NCI-H146 (cell line): ENCODE data around the gene STAT6.
"Not testable (repeated sequence)": the region's sequence is repeated elsewhere in the genome, so short reads cannot be mapped to it uniquely, and the experiment has no call there.

Experiments
- DNase-seq: peaks from one replicate; lab custom pipeline; 2025; lab: John Stamatoyannopoulos, UW

The STAT6 gene

DNA sequence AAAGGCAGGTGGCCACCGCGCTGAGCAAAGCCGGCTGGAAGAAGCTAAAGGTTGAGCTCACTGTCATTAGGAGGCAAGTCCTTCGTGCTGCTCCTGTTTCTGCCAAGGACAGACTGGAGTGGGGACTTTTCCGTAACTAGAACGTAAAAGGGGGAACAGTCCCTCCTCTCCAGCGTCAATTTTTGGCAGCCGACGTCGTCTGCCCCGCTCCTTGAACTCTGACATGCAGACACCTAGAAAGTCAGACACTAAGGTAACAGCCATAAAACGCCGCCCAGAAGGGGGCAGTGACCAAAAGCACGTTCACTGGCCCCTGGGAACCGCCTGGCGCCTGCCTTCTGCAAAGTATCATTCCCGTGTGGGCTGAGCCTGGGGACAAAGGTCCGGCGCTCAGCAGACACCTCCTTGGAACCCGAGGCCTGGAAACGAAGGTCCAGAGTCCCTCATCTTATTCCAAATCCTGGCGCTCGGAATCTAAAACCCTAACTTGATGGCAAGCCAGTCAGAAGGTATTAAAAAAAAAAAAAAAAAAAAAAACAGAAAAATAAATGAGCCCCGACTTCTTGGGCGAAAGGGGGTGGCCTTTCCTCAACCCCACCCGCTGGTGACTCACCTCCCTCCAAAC, 16.1 kb upstream of the STAT6 start:
- peak; percentile 67 for DNase-seq

DNA sequence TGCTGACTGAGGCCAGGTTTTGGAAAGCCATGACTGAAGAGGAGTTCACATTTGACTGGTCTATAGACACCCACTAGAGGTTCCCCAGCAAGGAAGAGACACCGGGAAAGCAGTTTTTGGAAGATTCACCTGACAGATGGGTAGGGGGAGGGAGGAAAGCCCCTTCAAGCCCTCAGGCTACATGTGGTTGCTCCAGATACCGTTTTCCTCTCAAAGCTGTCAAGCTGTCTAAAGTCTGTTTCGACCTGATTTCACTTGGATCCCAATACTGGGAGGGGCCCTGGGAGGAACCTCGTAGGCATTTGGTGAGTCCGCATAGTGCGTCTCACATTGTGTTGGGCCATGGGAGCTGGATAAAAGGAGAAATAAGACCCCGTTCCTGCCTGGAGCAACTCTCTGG, 15.4 kb upstream of the STAT6 start:
- DNase-seq, result no peak

DNA sequence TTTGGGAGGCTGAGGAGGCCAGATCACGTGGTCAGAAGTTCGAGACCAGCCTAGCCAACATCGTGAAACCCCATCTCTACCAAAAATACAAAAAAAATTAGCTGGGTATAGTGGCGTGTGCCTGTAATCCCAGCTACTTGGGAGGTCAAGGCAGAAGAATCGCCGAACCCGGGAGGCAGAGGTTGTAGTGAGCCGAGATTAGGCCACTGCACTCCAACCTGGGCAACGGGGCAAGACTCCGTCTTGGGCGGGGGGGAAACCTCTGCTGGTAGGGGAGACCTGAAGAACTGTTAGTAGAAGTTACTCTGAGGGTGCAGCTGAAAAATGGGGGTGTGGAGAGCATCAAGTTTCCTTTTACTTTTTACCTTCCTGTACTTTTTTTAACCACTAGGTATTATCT, 14.9 kb upstream of the STAT6 start:
- no peak for DNase-seq

DNA sequence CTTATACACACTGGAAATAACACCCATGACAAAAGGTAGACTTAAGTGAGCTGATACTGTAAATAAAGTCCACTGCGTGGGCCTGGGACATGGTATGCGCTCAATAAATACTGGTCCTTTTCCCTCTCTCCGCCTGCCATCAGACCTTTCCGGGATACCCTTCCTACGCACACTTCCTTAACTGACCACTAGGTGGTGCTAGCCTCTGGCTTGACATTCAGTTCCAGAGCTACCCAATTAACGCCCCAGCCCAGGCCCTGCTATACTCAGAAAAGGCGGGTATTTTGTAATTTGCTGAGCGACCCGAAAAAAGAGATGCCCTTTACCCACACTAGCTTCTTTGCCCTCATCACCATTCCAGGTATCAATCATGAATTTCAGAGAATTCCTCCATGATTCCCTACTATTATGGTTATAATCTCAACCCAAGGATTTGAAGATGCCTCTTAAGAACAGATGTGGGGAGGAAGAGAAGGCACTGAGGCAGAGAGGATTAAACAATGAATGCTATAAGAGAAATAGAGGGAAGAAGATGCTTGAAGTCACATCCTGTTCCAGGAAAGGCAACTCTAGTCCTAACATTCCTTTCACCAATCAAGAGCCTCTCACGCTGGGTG, 13.2 kb upstream of the STAT6 start:
- peak; percentile 73 for DNase-seq

DNA sequence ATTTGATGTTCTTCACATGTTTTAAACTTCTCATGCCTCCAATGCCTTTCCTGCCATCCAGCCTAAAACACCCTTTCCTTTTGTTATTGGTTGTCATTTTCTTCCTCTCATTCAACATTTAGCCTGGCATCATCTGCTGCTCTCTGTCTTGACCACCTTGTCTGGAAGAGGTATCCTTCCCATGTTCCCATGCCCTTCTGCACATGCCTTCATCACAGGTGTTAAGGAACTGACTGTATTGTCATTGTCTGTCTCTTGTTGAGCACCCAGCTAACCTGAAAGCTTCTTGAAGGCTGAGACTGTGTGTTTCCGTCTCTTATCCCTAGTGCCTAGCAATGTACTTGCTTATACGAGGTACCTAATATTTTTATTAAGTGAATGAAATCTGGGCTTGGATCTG, 12.7 kb upstream of the STAT6 start:
- DNase-seq, result no peak

DNA sequence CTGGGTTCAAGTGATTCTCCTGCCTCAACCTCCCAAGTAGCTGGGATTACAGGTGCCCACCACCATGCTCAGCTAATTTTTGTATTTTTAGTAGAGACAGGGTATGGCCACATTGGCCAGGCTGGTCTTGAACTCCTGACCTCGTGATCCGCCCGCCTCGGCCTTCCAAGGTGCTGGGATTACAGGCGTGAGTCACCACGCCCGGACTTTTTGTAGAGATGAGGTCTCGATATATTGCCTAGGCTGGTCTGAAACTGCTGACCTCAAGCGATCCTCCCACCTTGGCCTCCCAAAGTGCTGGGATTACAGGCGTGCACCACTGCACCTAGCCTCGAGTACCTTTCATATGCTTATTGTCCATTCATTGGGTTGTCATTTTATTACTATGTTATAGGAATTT, 9.6 kb upstream of the STAT6 start:
- not testable (repeated sequence) for DNase-seq

DNA sequence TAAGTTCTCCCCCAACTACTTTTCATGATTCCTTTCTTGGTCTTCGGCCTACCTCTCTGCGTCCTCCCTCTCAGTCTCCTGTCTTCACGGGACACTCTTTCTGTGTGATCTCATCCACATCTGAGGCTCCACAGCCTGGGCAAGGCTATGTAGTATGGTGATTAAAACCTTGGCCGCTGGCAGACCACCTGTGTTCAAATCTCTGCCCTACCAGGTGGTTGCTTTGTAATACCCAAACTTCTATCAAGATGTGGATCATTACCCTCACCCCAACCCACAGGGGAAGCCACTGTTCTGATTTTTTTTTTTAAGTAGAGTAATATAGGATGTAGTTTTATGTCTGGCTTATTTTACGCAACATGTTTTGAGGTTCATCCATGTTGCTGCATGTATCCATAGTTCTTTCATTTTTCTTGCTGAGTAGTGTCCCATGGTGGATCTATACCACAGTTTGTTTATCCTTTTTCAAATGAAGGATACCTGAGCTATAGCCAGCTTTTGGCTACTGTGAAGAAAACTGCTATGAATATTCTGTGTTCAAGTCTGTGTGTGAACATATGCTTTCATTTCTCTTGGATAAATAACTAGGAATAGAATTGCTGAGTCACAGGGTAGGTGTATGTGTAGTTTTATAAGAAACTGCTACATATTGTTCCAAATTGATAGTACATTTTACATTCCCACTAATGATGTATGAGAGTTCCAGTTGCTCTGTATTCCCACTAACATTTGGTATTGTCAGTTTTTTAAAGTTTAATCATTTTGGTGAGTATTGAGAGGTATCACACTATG, 8.3 kb upstream of the STAT6 start:
- DNase-seq, result no peak

DNA sequence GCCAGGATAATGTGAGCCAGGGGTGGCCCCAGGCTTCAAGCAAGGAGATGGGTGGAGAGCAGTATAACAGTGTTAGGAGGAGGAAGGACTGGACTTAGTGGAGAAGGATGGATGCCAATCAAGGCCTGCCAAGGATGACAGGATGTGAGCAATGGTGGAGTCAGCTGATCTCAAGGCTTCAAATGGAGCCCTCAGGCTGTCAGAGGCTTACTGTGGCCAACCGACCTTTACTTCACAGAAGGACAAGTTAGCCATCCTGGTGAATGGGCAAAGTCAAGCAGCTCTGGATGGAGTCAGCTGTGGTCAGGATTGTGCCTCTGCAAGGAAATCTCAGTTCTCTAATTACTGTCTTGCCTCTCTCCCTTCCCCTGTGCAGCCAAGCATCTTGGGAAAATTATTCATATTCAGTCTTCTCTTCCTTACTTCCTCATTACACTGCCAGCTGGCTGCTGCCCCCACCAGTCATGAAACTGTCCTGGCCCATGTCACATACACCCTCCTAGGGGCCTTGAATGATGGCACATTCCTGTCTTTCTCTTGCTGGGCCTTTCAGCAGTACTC, 7.6 kb upstream of the STAT6 start:
- DNase-seq, result no peak

DNA sequence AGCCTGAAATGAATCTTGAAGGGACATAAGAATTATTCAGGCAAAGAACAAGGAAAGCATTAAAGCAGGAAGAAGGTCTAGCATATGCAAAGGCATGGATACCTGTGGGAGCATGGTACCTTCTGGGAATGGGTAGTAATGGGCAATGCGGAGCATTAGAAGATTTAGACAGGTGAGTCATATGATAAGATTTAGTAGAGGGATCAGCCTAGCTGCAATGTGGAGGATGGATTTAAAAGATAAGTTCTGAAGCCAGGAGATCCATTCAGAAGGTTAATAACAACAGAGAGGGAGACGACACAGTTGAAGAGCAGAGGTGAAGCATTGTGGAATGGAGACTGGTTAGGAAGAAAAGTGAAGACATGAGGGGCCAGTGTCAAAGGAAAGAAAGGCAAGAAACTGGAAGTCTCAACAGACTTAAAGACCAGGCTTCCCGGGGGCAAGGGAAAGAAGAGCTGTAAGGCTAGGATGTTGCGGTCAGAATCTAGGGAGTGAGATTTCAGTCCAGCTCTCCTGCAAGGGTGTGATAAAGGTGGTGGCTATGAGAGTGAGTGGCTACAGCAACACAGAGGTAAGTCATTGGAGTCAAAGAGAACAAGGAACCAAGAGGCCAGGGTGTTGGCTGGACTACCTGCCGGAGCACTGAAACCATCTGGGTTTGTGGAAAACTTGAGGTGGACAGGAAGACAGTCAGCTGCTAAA, 5.6 kb upstream of the STAT6 start:
- DNase-seq, result no peak

DNA sequence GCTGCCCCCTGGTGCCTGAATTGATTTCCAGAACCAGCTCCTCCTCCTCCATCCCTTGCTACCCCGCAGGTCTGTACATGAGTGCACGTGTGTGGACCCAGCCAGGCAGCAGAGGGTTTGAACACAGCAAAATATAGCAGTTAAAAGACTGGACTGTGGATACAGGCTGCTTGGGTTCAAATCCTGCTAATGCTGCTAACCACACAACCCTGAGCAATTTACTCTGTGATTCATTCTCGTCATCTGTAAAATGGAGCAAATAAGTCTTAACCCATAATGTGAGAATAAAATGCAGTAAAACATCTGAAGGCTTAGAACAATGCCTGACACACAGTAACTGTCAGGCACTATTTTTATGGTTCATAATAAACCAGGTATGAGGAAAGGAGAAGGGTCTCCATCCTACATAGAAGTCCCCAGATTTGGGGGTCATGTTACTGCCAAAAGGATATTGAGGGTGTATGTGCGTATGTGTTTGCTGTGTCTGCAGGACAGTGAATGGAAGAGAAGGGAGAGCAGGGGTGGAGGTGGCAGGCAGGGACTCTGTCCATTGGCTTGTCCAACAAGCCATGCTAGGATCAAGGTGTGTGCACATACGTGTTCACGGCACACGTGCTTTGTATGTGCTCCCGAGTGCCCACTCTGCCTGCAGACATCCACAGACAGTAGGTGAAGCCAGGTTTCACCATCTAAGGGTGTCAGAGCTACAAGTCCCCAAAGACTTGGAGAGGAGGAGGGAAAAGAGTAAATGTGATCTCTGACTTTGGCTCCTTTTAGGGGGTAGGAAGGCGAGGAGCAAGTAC, 1.5 kb upstream of the STAT6 start:
- DNase-seq, result no peak

DNA sequence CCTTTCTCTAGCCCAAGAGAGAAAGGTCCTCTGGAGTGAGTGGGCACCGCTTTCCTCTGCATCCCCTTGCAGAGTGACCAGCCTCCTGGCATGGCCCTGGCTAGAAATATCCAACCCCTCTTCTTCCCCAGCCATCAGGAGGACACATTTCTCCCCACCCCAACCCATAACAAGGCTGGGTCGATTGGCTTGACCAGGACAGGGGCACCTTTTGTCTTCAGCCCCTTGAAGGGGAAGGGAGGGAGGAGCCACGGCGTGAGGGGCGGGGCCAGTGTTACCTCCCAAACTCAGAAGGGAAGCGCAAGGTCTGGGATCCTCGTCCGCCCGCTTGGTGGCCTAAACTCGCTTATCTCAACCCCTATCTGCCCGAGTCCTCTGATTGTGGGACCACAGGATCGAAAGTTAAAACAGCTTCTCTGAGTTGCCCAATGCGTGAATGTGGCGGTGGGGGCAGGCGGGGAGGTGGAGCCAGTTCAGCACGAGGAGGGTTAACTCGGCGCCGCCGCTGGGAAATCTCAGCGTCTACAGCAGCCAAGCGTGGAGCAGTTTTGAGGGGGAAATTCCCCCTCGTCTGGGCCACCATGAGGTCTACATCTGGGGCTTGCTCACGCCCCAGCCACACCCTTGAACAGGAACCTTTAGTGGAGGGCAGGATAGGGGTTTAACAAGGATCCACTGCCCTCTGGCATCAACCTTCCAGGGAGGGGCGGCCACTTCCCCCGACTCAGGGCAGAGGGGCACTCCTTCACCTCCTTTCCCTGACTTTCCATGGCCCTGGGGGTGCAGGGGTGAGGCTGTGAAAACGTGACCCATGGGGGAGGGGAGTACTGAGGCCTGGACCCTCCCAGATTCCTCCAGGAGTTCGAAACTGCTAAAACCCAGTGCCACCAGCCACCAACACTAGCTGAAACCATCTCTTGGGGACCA, 795 bp downstream of the STAT6 start:
- peak; percentile 46 for DNase-seq

DNA sequence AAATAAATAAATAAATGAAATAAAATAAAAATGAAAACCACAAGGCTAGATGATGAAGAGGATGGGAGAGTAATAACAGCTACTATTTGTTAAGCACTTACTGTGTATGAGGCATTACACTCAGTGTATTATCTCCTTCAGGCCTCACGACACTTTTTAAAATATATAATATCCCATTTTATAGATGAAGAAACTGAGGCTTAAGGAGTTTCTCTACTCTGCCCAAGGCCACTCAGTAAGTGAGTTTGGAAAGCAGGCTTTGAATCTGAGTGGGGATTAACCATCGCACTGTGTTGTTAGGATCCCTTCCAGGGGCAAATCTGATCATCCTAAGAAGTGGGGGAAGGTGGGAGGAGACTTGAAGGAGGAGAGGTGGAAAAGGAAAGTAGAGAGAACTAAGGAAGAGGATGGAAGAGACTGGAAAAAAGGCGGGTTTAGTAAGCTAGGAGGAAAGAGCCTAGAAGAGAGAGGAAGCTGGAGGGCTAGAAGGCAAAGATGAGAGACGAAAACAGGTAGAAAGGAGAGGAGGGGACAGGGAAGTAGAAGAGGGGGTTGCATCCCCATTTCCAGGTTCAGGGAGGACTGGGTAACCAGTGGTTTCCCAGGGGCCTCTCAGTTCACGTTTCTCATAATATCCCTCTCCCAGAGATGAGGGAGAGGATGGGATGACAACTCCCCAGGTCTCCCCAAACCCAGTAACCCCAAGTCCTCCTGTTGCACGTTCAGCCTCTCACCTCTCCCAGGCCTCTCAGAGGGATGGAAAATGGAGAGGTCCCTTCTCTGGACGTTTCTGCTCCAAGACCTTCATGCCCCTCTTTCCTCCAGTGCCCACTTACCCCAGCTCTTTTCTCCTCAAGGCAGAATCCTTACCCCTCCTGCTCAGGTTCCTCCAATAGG, 1.7 kb downstream of the STAT6 start:
- no peak for DNase-seq

DNA sequence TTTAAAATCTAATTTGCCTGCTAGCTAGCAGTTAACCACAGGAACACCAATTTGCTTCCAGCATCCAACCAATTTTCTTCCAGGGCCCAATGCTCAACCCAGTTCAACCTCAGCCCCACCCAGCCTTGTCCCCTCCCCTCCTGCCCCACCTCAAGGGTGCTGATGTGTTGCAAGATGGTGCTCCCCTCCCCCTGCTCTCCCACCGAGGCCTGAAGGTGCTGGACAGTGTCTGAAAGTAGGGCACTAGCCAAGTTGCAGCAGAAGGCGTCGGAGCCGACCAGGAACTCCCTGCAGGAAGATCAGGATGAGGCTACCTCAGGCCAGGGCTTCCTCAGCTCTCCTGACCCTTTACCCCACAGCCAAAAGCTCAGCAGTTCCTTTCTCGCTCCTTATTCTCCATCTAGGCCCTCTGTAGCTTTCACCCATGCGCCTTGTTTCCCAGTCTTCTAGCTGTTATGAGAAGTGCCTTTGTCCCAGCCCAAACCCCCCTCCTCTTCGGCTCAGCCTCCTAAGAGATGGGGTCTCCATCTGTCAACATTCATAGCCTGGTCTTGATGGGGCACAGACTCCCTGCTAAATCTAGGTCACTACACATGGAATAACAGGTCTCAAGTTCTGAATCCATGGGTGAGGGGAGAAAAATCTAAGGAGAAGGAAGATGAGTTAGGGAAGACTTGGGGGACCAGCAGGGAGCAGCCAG, 3.6 kb downstream of the STAT6 start:
- no peak for DNase-seq

DNA sequence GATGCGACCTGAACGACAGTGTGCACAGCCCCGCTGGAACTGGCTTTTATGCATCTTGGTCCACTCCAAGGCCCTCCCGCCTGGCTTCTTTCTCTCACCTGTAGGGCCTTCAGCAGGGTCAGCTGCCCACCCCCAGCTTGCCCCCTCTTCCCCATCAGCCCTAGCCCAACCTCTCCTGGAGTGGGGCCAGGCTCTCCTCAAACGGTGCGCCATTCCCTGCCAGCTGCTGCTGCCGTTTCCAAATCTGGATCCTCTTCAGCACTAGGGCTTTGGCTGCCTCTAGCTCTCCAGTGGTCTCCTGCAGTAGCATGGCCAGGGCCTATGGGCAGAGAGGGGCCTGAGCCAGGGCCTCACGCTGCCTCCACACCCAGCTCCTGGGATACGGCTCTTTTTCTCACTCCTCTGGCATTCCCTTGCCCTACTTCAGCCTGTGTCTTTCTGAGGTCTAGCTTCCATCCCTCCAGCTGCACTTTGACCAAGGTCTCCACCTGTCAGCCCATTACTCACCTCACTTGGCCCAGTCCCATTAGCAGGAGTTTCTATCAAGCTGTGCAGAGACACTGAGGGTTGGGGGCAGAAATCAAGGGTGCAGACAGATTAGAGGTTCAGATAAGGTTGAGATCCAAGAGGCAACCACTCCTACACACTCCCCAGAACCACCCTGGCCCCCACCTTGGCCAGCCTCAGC, 5.0 kb downstream of the STAT6 start:
- no peak for DNase-seq

DNA sequence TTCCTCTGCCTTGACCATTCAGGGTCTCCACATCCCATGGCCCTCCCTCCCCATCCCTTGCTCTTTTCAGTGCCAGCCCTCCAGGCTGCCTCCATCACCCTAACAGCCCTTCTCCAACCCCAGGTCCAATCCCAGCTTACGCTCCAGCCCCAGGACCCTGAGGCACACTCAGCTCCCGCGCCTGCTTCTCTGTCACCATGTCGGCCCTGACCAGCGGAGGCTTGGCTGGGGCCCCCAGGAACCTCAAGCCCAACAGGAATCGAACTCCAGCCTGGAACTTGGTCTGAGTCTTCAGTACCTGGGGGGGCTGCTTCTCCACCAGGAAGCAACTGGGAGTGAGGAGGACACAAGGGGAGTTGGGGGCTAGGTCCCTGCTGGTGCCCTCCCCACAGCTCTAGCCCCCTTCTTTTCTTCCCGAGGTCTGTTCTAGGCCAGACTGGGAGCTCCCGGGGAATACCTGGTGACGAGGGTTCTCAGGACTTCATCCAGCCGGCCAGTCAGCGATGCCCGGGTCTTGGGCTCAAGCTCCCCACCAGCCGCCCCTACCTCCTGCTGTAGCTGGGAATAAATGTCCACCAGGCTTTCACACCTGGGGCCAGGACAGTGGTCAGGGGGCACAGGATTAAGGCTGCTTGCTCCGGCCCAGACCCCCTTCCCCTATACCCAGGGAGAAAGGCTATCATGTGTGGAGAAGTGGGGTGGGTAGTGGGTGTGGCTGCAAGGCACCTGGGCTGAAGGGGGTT, 6.0 kb downstream of the STAT6 start:
- no peak for DNase-seq

DNA sequence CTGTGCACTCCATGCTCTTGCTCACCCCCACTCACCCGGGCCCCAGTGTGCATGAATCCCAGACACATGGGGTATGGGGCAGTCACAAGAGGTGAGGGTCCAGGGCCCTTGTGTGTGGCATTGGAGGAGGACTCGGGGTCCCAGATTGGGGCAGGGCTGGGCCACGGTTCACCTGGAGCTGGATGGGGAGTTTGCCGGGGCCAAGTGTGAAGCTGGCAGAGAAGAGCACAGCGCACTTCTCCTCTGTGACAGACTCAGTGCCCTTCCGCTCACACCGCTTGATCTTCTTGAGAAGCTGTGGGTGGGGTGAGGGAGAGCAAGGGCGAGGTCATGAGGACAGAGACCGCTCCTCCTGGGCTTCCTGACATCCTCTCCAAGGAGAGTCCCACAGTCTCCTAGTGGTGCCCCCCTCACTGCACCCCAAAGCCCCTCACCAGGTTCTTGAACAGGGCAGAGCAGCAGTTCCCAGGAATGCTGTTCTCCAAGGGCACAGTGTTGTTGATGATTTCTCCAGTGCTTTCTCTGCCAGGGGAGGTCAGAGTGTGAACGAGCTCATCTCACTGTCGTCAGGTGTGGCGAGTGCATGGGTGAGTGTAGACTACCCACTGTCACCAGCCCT, 6.8 kb downstream of the STAT6 start:
- DNase-seq, result no peak

DNA sequence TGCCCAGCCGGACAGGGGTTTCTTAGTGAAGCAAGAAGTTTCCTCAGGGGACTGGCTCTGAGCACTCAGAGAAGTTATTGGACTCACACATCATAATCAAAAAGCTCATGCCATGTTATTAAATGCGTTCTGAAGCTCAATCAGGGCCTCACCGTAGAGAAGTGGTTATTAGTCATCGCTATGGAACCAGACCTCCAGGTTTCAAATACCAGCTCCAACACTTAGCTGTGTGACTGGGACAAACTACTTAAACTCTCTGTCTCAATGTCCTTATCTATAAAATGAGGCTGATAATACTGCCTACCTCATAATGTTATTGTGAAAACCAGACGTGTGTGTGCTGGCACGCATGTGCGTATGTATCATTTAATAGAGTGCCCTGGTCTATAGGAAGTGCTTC, 7.3 kb downstream of the STAT6 start:
- no peak for DNase-seq
